Aorta (tissue), 5 donors: Measurements from ENCODE around the gene ESRP2. TPM values are rescaled to one million over a fixed set of nuclear protein-coding genes. Genes with fewer than 3 reads are reported as not detected.
A peak's percentile ranks its signal among the peaks of the same experiment; 100 is the strongest.

ENCODE experiments used
- ATAC-seq: fragments of 200-7000 bp; cut with Tn5 transposase; one replicate; pipeline ENCODE4 v1.9.1; 2022; ENCODE audit warnings: moderate library complexity; ENCODE audit not compliant: low FRiP score
- DNase-seq, 2 donors: peaks; one replicate each; pipeline ENCODE4 v3.0.0-alpha.2; 2020
- H3K27ac ChIP-seq, 2 donors: one replicate each; pipeline ENCODE4 v1.5.1; 2013; ENCODE audit warnings: low read length in 2 of 2, mild to moderate bottlenecking in 2 of 2, moderate library complexity in 2 of 2, control low read depth in 1 of 2, inconsistent platforms in 1 of 2, low read depth in 1 of 2
- H3K27me3 ChIP-seq, 2 donors: one replicate each; pipeline ENCODE4 v1.6.1; 2013; ENCODE audit warnings: control low read depth in 1 of 2, low read length in 1 of 2, mild to moderate bottlenecking in 1 of 2, moderate library complexity in 1 of 2; ENCODE audit not compliant: insufficient read depth in 2 of 2, control insufficient read depth in 1 of 2
- H3K36me3 ChIP-seq, 2 donors: one replicate each; pipeline ENCODE4 v1.6.1; 2013; ENCODE audit warnings: control low read depth in 1 of 2, low read length in 1 of 2, mild to moderate bottlenecking in 1 of 2; ENCODE audit not compliant: insufficient read depth in 2 of 2, control insufficient read depth in 1 of 2
- H3K4me1 ChIP-seq, 2 donors: one replicate each; pipeline ENCODE4 v1.6.1; 2013; ENCODE audit warnings: low read length in 2 of 2, control low read depth in 1 of 2, mild to moderate bottlenecking in 1 of 2, moderate library complexity in 1 of 2; ENCODE audit not compliant: insufficient read depth in 2 of 2, control insufficient read depth in 1 of 2
- H3K4me3 ChIP-seq, 2 donors: one replicate each; pipeline ENCODE4 v1.5.1; 2013; ENCODE audit warnings: low read length in 2 of 2, control low read depth in 1 of 2, mild to moderate bottlenecking in 1 of 2
- H3K9me3 ChIP-seq: one replicate; pipeline ENCODE4 v1.6.1; 2013; ENCODE audit warnings: mild to moderate bottlenecking, low read length; ENCODE audit not compliant: control insufficient read depth
- WGBS, 2 donors: extraction: QIAGEN DNeasy Blood & Tissue Kit; methylation state at CpG; one replicate each; pipeline ENCODE4 v1.1.7; 2013; 5-methylcytosine and 5-hydroxymethylcytosine counted together
- intact Hi-C, 2 donors: fragments of 100-400 bp; cut with DNase I; formaldehyde crosslinking; loops; one replicate each; pipeline versions ENCODE4 v1.14.2 to v1.15.0; 2022
- polyA plus RNA-seq, 2 donors: library from polyadenylated mRNA; stranded (reverse); fragments of 200-250 nt; gene quantifications; one replicate each; pipeline ENCODE4 v1.2.3, GENCODE V29; 2013
- total RNA-seq, 2 donors: library from RNA; stranded (reverse); fragmentation: NEBNext Ultra II Directional; extraction: Animal tissue kit (Norgen Biotek cat#: 25700); gene quantifications; one replicate each; pipeline ENCODE4 v1.2.1, GENCODE V29; 2021
- donor health status: healthy with polysubstance abuse.
- donor health status: Bipolar disorder and iron deficiency.
- donor health status: DM: no; HTN: no; CAD: no.
- donor health status: DM: no; HTN: no; CAD: no.
- donor health status: DM: yes; HTN: yes; CAD: no.

The ESRP2 gene
- total and polyA plus RNA-seq, 4 donors: 0.03 to 2.3 (median 0.48) TPM

- Histone ChIP-seq H3K27ac (no peak overlapping the region), H3K36me3 (no peaks in the 10 kb centered on the region), H3K9me3 (no peaks in the 10 kb centered on the region), H3K4me1 (no peaks in the 10 kb centered on the region), H3K4me3 (no peak overlapping the region), H3K27me3 (no peaks in the 10 kb centered on the region)
- 74 to 79% methylated on average over 5 of the region's 5 CpGs for WGBS, 2 donors
- intact Hi-C loops: loop anchor here in 1 of 2 donors (5.0 kb wide), 1 partner anchor 66 kb away; the partner anchor contains the start of genes PRMT7 and SLC7A6OS
- ATAC-seq (no peak), DNase-seq (peak in 1 of 2 donors; percentile 55)
Measured at GRCh38 chr16:68246666-68247065, 10.7 kb upstream of the ESRP2 start.

GRCh38 chr16:68246121-68246520 lies 10.2 kb upstream of the ESRP2 start:
- H3K4me3 ChIP-seq: no peak overlapping the region
- H3K36me3 ChIP-seq: no peaks in the 10 kb centered on the region
- WGBS, 2 donors: 69 to 72% methylated on average over 7 of the region's 7 CpGs
- no peaks in the 10 kb centered on the region for H3K9me3 ChIP-seq
- no peaks in the 10 kb centered on the region for H3K27me3 ChIP-seq
- ATAC-seq: no peak
- no peaks in the 10 kb centered on the region for H3K4me1 ChIP-seq
- DNase-seq: peak in 1 of 2 donors; percentile 50
- no peak overlapping the region for H3K27ac ChIP-seq
- intact Hi-C loops: loop anchor here in 1 of 2 donors (5.0 kb wide), 1 partner anchor 66 kb away; the partner anchor contains the start of genes PRMT7 and SLC7A6OS

GRCh38 chr16:68244903-68245853 lies 9.3 kb upstream of the ESRP2 start, which contains the start of gene PLA2G15:
Gene PLA2G15 (plus strand): TSS chr16:68245373. CDS start chr16:68245427, 54 bp downstream.
- peak; percentile 98 for ATAC-seq
- WGBS, 2 donors: 1% methylated on average over 68 to 75 of the region's 75 CpGs

GRCh38 chr16:68244481-68244902 lies 8.6 kb upstream of the ESRP2 start:
- WGBS, 2 donors: 4 to 5% methylated on average over 20 of the region's 20 CpGs
- H3K27ac ChIP-seq: no peak overlapping the region
- H3K9me3 ChIP-seq: no peaks in the 10 kb centered on the region
- intact Hi-C loops: loop anchor here in 1 of 2 donors (5.0 kb wide), 1 partner anchor 83 kb away; no protein-coding TSS in a partner anchor
- peak overlapping the region; percentile 58 to 74 for H3K4me3 ChIP-seq
- ATAC-seq (no peak), DNase-seq (peak; percentile 48 to 70)
- no peaks in the 10 kb centered on the region for H3K4me1 ChIP-seq
- no peaks in the 10 kb centered on the region for H3K27me3 ChIP-seq
- H3K36me3 ChIP-seq: no peaks in the 10 kb centered on the region

More at GRCh38 chr16:68244903-68245853, 9.3 kb upstream of the ESRP2 start, which contains the start of gene PLA2G15:
- peak; percentile 98 to 100 for DNase-seq
- Histone ChIP-seq H3K36me3 (no peaks in the 10 kb centered on the region), H3K27ac (no peak within 1 kb of the TSS), H3K27me3 (no peaks in the 10 kb centered on the region), H3K9me3 (no peaks in the 10 kb centered on the region), H3K4me3 (peak within 1 kb of the TSS; percentile 58 to 88), H3K4me1 (no peaks in the 10 kb centered on the region)
- intact Hi-C loops: loop anchor here (5.0 kb wide), 2 partner anchors 67 to 82 kb away; partner anchors contain the start of genes PRMT7 (in 1 of the 2) and SLC7A6OS (in 1 of the 2)

GRCh38 chr16:68242926-68243858 lies 7.3 kb upstream of the ESRP2 start:
- Histone ChIP-seq H3K27ac (no peak overlapping the region), H3K36me3 (no peaks in the 10 kb centered on the region), H3K27me3 (no peaks in the 10 kb centered on the region), H3K4me1 (no peaks in the 10 kb centered on the region), H3K4me3 (no peak overlapping the region), H3K9me3 (no peaks in the 10 kb centered on the region)
- ATAC-seq: no peak
- peak in 1 of 2 donors; percentile 26 for DNase-seq
- 88% methylated on average over 9 of the region's 9 CpGs for WGBS, 2 donors
- intact Hi-C loops: loop anchor here in 1 of 2 donors (5.0 kb wide), 1 partner anchor 84 kb away; no protein-coding TSS in a partner anchor

GRCh38 chr16:68242085-68242484 lies 6.2 kb upstream of the ESRP2 start:
- intact Hi-C loops: loop anchor here in 1 of 2 donors (5.0 kb wide), 1 partner anchor 85 kb away; no protein-coding TSS in a partner anchor
- ATAC-seq: no peak
- 84 to 88% methylated on average over 7 of the region's 7 CpGs for WGBS, 2 donors
- Histone ChIP-seq H3K4me3 (no peak overlapping the region), H3K4me1 (no peaks in the 10 kb centered on the region), H3K36me3 (no peaks in the 10 kb centered on the region), H3K27ac (no peak overlapping the region), H3K9me3 (no peaks in the 10 kb centered on the region), H3K27me3 (no peaks in the 10 kb centered on the region)
- DNase-seq: no peak

GRCh38 chr16:68238029-68238345 lies 2.1 kb upstream of the ESRP2 start:
- Histone ChIP-seq H3K27me3 (no peaks in the 10 kb centered on the region), H3K4me1 (no peaks in the 10 kb centered on the region), H3K9me3 (no peaks in the 10 kb centered on the region), H3K4me3 (no peak overlapping the region), H3K36me3 (no peaks in the 10 kb centered on the region), H3K27ac (peak overlapping the region in 1 of 2 donors; percentile 29)
- 19 to 20% methylated on average over 20 of the region's 20 CpGs for WGBS, 2 donors
- no peak for DNase-seq
- no peak for ATAC-seq
- intact Hi-C loops: loop anchor here in 1 of 2 donors (10.0 kb wide), 1 partner anchor 153 kb away; the partner anchor contains the start of gene NFATC3
